Neural crest cell (in vitro differentiated cells): ENCODE data around the gene UNCX. TPM values are rescaled to one million over a fixed set of nuclear protein-coding genes. Genes with fewer than 3 reads are reported as not detected.

Experiments
- DNase-seq: peaks from one replicate; pipeline ENCODE4 v3.0.0; 2021; ENCODE audit warnings: low read depth, mixed read lengths, low spot score
- H3K27ac Mint-ChIP-seq: one replicate; pipeline ENCODE4 v1.8.0; 2021; ENCODE audit warnings: mild to moderate bottlenecking, mixed read lengths; ENCODE audit not compliant: unreplicated experiment
- H3K27me3 Mint-ChIP-seq: 2 replicates; pipeline ENCODE4 v1.8.0; 2021; ENCODE audit warnings: low read depth, mild to moderate bottlenecking, mixed read lengths
- H3K36me3 Mint-ChIP-seq: 2 replicates; pipeline ENCODE4 v1.8.0; 2021; ENCODE audit warnings: low read depth, mild to moderate bottlenecking, mixed read lengths
- H3K4me1 Mint-ChIP-seq: 2 replicates; pipeline ENCODE4 v1.8.0; 2021; ENCODE audit warnings: mixed read lengths
- H3K4me3 Mint-ChIP-seq: one replicate; pipeline ENCODE4 v1.8.0; 2021; ENCODE audit warnings: mild to moderate bottlenecking, mixed read lengths
- H3K9me3 Mint-ChIP-seq: 2 replicates; pipeline ENCODE4 v1.8.0; 2021; ENCODE audit warnings: mixed read lengths
- CTCF ChIP-seq: fragments of 200-600 bp; sonication (generic); conservative IDR thresholded peaks from 2 replicates; pipeline ENCODE4 v1.5.0; 2021; ENCODE audit warnings: antibody characterized with exemption, mild to moderate bottlenecking
- total RNA-seq: library from RNA; stranded (reverse); gene quantifications from 2 replicates; pipeline ENCODE4 v1.2.1, GENCODE V29; 2021

Gene UNCX
- total RNA-seq, 1 donor from 2014 or later, result 2.4 TPM

- no peaks in the 10 kb centered on the region for H3K36me3 Mint-ChIP-seq
- no peak for TF ChIP-seq CTCF
- DNase-seq, result no peak
- H3K27ac Mint-ChIP-seq, result no peak overlapping the region
- H3K4me1 Mint-ChIP-seq, result no peaks in the 10 kb centered on the region
- H3K27me3 Mint-ChIP-seq, result peaks cover 92% of the 10 kb centered on the region
- no peak overlapping the region for H3K4me3 Mint-ChIP-seq
- H3K9me3 Mint-ChIP-seq, result no peaks in the 10 kb centered on the region
These were observed 18.2 kb upstream of the UNCX start for GRCh38 chr7:1214516-1214915.

- no peak overlapping the region for H3K27ac Mint-ChIP-seq
- peaks cover 99% of the 10 kb centered on the region for H3K27me3 Mint-ChIP-seq
- DNase-seq, result no peak
- H3K4me1 Mint-ChIP-seq, result no peaks in the 10 kb centered on the region
- TF ChIP-seq CTCF, result no peak
- H3K9me3 Mint-ChIP-seq, result no peaks in the 10 kb centered on the region
- no peaks in the 10 kb centered on the region for H3K36me3 Mint-ChIP-seq
- no peak overlapping the region for H3K4me3 Mint-ChIP-seq
These were observed 14.0 kb upstream of the UNCX start for GRCh38 chr7:1218541-1219165.

GRCh38 chr7:1219498-1219897 is 13.2 kb upstream of the UNCX start:
- H3K4me3 Mint-ChIP-seq, result no peak overlapping the region
- no peak for TF ChIP-seq CTCF
- peaks cover 98% of the 10 kb centered on the region for H3K27me3 Mint-ChIP-seq
- no peak overlapping the region for H3K27ac Mint-ChIP-seq
- H3K36me3 Mint-ChIP-seq, result no peaks in the 10 kb centered on the region
- no peak for DNase-seq
- H3K4me1 Mint-ChIP-seq, result peaks cover 4% of the 10 kb centered on the region
- no peaks in the 10 kb centered on the region for H3K9me3 Mint-ChIP-seq

GRCh38 chr7:1220000-1220726 is 12.5 kb upstream of the UNCX start:
- DNase-seq, result no peak
- Mint-ChIP-seq H3K4me1 (peaks cover 4% of the 10 kb centered on the region), H3K4me3 (no peak overlapping the region), H3K9me3 (no peaks in the 10 kb centered on the region), H3K36me3 (no peaks in the 10 kb centered on the region), H3K27me3 (peaks cover 98% of the 10 kb centered on the region), H3K27ac (no peak overlapping the region)
- TF ChIP-seq CTCF, result no peak

GRCh38 chr7:1220977-1221745 is 11.5 kb upstream of the UNCX start:
- H3K4me1 Mint-ChIP-seq, result peaks cover 7% of the 10 kb centered on the region
- no peak for DNase-seq
- H3K4me3 Mint-ChIP-seq, result no peak overlapping the region
- H3K9me3 Mint-ChIP-seq, result no peaks in the 10 kb centered on the region
- no peaks in the 10 kb centered on the region for H3K36me3 Mint-ChIP-seq
- TF ChIP-seq CTCF, result no peak
- H3K27ac Mint-ChIP-seq, result no peak overlapping the region
- H3K27me3 Mint-ChIP-seq, result peaks cover 98% of the 10 kb centered on the region
